Measurements from ENCODE around the gene TMEM132C.

Gene TMEM132C

DNA sequence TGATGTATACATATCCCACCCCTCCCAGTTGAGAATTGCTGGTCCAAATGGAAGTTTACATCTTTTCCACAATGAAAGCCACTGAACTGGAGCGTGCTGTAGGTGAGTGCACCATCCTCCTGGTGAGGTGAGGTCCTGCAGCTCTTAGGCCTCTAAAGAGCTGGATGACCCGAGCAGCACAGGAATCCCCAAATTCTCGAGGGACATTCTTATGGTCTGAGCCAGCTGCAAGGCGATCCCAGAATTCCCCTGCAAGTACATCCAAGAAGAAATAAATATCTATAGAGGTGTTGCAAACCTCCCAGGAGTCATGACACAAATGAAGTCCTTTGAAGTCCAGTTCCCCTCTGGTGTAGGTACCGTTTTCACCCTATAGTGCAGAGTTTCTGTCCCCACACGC lies 24.0 kb downstream of the TMEM132C start:
- DNase-seq: no peak

- no peak for DNase-seq
Measured at GRCh38 chr12:128298091-128298748, 31.2 kb downstream of the TMEM132C start.

GRCh38 chr12:128305336-128305892 lies 38.4 kb downstream of the TMEM132C start:
- DNase-seq: no peak

DNA sequence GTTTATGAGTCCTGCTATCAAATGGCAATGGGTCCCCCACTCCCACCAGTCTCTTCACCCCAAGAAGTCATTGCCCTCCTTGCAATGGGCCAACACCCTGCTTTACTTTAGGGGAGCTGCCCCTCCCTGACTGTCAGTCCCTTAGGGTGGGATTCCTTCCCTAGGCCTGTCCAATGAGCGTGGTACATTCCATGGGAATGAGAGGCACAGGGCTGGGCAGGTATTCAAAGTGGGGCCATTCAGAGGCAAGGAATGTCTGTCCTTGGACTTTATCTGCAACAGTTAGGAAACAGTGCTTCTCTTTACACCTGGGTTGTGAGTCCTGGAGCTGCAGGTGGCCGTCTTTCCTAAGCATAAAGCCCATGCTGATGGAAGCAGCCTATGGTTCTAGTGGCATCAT lies 40.8 kb downstream of the TMEM132C start:
- no peak for DNase-seq

- no peak for DNase-seq
Measured at GRCh38 chr12:128312661-128313060, 45.7 kb downstream of the TMEM132C start.

GRCh38 chr12:128313931-128314330 lies 47.0 kb downstream of the TMEM132C start:
- no peak for DNase-seq

DNA sequence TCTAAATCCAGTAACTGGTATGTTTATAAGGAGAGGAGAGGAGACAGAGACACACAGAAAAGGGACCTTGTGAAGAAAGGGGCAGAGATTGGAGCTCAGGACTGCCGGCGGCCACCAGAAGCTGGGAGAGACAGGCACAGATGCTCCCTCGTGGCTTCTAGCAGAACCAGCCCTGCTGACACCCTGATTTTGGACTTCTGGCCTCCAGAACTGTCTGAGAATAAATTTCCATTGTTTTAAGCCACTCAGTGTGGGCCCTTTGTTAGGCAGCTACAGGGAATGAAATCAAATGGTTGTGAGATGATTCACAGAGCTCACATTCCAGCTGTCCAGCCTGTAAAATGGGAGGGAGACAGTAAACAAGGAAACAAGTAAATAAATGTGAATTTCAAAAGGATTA lies 47.6 kb downstream of the TMEM132C start:
- no peak for DNase-seq

- DNase-seq: no peak
Measured at GRCh38 chr12:128316078-128316477, 49.1 kb downstream of the TMEM132C start.

DNA sequence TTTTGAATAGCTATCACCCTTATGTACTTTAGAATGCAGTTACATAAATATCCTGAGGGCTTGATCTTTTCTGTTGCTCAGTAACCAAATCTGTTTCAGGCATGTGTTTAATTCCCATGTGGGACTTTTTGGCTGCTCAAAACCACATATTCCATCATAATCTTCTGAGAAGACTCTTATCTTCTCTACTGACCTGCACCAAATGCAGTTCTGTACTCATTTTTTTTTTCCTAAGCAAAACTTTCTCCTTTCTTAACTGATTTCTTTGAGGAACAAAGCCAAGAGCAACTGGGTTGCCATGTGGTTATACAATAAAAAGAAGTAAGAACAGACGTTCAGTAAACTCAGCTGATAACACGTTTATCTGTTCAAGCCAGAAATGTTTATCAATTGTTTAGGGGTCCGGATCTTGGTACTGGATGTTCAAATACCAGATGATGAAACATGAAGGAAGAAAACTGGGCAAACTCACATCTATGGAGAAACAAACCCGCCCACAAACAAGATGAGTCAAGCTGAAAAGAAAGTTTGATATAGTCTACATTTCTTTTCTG lies 50.1 kb downstream of the TMEM132C start:
- DNase-seq: no peak

GRCh38 chr12:128318341-128318740 lies 51.4 kb downstream of the TMEM132C start:
- no peak for DNase-seq

DNA sequence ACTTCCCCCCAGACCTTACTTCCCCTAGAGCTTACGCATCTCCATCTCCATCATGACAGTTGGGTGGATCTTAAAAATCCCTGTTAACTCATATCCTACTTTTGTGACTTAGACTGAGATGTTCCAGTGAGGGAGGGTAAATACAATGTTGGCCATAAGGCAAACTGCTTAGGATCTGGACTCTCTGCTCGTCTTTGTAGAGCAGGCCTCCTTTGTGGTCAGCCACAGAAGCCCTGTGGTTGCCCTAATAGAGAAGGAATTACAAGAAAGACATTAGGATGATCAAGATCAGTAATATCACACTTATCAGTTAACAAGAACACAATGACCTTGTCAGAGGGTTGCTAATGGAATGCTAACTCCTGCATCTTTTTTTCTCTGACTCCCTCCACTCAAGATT lies 52.0 kb downstream of the TMEM132C start:
- no peak for DNase-seq

DNA sequence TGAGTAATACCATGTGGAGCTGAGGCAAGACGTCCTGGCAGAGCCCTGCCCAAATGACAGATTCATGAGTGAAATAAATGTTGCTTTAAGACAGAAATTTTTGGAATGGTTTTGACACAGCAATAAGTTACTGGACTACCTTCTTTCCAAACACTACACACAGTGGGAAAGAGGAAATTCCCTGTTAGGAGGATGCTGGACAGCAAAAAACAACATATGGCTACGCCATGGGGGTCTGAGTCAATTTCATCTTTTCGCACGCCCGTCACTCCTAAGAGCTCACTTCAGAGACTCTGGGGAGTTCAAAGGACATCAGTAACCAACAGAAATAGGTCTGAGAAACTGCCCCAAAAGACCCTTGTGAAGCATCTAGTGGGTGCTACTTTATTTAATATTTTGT lies 55.4 kb downstream of the TMEM132C start:
- DNase-seq: no peak

DNA sequence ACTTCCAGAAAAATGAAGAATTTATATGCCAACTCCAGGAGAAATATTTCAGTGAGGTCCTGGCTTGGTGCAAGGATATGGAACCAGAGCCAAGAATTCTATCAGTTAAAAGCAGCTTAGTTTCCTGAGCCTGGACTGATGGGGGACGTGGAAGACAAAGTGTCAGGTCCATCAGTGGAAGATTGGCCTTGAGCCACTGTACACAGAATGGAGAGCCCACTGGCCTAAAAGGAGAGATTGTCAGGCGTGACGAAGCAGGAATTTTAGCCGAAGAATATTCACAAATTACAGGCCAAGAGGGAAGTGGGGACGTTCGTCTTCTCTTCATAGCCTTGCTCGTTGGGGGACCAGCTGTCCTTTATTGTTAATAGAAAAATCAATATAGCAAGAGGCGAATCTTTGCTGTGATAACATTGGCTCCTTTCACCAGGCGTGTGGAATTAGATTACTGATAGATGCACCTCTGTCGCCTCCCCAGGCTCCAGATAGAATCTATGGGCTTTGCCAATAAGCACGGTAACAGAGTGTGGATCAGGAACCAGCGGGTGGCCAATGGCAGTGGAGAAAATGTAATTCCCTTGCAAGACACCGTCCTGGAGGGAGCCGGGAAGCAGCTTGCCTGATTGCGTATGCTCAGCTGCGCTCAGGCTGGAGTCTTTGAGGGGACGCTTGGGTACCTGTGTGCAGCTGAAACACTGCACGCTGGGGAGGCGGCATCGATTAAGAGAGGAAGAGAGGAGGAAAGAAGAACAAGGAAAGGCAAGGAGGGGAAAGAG lies 56.4 kb downstream of the TMEM132C start:
- no peak for DNase-seq

DNA sequence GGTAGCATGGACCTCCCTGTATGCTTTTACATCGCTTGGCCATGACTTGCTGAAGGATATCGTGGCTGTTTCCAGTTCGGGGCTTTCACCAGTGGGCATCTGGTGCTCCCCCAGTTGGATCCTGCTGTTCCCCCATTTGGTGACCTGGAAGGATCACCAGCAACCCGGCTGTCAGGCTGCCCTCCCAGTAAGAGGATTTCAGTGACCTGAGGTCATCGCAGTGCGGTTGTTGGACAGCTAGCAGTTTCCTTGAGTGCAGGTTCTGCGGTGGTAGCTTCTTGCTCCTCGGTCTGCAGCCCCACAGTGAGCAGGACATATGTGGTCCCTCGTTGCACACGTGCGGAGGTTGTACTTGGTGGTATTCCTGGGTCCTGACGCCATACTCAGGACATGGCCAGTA lies 58.7 kb downstream of the TMEM132C start:
- DNase-seq: no peak

- no peak for DNase-seq
Measured at GRCh38 chr12:128326406-128326805, 59.4 kb downstream of the TMEM132C start.

- DNase-seq: no peak
Measured at GRCh38 chr12:128328961-128329360, 62.0 kb downstream of the TMEM132C start.

DNA sequence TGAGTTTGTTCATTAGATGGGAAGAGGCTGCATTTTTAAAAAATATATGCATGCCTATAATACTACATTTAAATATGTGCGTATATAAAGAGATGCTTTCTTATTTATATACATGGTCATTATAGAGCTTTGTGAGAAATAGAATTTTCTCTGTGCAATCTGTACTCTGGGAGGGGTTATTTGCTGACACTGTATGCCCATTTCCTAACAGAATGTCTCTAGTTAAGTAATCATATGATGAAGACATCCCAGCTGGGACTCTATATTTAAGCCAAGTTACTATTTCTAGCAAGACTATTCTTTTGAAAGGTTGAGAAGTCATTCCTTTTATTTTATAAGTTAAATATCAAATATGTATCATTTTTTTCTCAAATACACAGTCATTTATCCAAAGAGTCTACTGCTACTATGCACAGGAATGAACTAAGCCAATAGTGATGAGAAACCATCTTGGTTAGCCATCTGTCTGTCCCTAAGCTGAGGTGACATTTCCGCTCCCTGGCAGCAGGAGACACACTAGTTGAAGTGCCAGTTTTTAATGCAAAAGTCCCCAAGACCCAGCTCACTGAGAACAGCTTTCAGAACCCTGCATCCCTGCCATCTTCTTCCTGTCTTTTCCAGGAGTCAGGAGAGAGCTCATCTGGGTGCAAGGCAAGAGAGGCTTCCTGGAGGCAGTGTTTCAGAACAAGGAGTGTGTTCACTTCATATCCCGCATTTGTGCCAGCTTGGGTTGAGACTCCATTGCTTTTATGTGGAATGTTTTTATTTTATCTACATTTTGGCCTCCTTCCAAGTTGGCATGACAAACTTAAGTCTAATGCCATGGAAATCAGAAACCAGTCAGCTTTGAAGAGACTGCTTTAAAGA lies 69.5 kb downstream of the TMEM132C start:
- no peak for DNase-seq

GRCh38 chr12:128337071-128337345 lies 70.0 kb downstream of the TMEM132C start:
- no peak for DNase-seq

DNA sequence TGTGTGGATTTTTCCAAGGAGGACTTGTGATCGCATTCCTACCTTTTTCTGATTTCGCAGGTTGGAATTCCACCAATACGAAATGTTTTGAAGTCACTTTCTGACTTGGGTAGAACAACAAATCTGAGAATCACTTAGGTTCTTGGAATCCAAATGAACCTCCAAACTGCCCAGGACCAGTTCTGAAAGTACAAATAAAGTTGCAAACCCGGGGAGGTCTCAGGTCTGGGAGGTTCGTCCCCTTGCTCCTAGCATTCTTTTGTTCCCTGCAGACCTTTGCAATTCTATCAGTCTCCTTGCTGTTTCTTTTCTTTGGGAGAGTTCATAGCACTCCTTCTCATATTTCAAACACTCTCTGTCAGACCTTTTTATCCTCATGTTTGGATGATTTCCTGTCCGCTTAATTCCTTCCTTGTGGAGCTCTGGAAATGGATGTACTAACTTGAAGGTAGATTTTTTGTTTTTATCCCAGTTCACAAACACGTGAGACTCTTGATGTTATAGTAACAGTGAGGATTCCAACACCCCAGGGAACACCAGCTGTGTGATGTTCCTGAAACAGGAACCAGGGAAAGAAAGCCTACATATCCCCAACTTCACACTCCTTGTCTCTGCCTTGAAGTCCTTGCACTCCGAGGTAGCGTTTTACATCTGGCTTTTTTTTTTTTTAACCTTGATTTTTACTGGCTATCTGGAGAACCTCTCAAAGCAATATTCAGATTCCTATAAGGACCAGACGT lies 70.6 kb downstream of the TMEM132C start:
- no peak for DNase-seq

DNA sequence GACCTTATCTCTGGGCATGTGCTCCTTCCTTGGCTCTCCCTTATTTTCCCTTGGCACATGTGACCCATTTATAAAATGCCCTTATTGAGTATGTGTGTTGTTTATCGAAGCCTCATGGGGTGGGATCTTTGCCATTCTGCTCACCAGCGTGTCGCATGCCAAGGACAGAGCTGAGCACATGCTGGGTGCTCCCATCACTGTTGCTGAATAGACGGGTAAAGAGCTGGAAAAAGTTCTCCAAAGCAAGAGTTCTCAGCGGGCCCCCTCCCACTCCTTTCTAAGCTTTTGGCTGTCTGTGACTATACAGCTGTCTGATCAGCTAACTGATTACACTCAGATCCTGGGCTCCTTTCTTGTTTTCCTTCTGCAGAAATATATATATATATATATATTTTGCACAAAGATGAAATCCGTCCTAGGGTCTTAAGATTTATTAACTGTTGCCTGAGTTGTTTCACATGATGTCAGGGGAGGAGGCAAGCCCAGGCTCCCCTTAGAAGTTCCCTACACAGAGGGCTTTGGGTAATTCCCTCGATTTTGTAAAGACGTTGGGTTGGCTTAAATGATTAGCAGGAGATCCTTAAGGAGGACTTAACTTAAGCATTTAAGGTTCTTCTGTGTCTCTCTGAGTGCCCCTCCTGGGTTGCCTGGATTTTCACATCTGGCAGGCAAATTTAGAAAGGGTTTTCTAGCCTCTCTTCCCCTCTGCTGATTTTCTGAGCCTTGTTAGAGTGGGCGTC lies 71.6 kb downstream of the TMEM132C start:
- no peak for DNase-seq

GRCh38 chr12:128339126-128339520 lies 72.2 kb downstream of the TMEM132C start:
- DNase-seq: no peak

DNA sequence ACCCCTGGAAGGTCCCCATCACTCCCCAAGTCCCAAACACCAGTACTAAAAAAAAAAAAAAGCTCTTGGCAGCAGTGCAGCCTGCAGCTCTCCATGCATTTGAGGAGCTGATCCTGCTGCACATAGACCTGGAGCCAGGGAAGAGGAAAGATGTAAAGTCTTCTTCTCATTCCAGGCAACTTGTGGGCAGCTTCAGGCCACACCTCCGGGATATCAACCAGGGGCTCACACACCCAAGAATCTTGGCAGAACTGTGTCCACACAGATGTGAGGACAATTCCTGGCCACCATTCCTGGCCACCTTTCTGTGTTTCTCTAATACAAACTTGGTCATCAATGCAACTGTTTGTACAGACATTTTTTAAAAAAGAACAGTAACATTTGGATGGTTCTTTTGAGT lies 72.7 kb downstream of the TMEM132C start:
- DNase-seq: no peak

All from NCI-H2227 treated with DMSO at 0.1 percent for 48 hours (cell line).